A673 (cell line): ENCODE measurements around the gene IFITM5. TPM values are rescaled to one million over a fixed set of nuclear protein-coding genes. Genes with fewer than 3 reads are reported as not detected.

Experiments used
- BruUV-seq: library from RNA; stranded (reverse); fragments of 400-500 nt; replicated peaks from 2 replicates; lab custom pipeline; 2021; lab: Mats Ljungman, UMichigan
- CTCF ChIA-PET: fragments of 300-600 bp; sonication (Branson Sonifier 250); formaldehyde crosslinking; loops from one replicate; lab custom pipeline; 2022; ENCODE audit warnings: antibody characterized with exemption; lab: Charles Lee
- POLR2A ChIA-PET: fragments of 300-600 bp; sonication (Branson Sonifier 250); formaldehyde crosslinking; loops from one replicate; lab custom pipeline; 2022; ENCODE audit warnings: antibody characterized with exemption; ENCODE audit not compliant: low non-redundant PET; lab: Charles Lee
- DNase-seq: peaks from one replicate; pipeline ENCODE4 v3.0.0-alpha.2; 2015; ENCODE audit warnings: low spot score
- H3K27ac ChIP-seq: fragments of 200-600 bp; sonication (generic); 2 replicates; pipeline ENCODE4 v1.5.1; 2016; ENCODE audit warnings: mixed run types, low read depth, mild to moderate bottlenecking, mixed read lengths, antibody characterized with exemption, low read length; ENCODE audit not compliant: poor library complexity, severe bottlenecking
- H3K27me3 ChIP-seq: fragments of 200-600 bp; sonication (generic); replicated peaks from 2 replicates; pipeline ENCODE4 v1.6.1; 2017; ENCODE audit warnings: mixed run types, low read depth, mild to moderate bottlenecking, mixed read lengths, antibody characterized with exemption, low read length; ENCODE audit not compliant: insufficient read depth, poor library complexity
- H3K36me3 ChIP-seq: fragments of 200-600 bp; sonication (generic); 2 replicates; pipeline ENCODE4 v1.6.1; 2016; ENCODE audit warnings: mixed run types, mild to moderate bottlenecking, mixed read lengths, antibody characterized with exemption, low read length; ENCODE audit not compliant: insufficient read depth, poor library complexity, severe bottlenecking
- H3K4me1 ChIP-seq: fragments of 200-600 bp; sonication (generic); 2 replicates; pipeline ENCODE4 v1.6.1; 2017; ENCODE audit warnings: mixed run types, mild to moderate bottlenecking, mixed read lengths, antibody characterized with exemption, low read length; ENCODE audit not compliant: insufficient read depth, poor library complexity, severe bottlenecking
- H3K4me3 ChIP-seq: fragments of 200-600 bp; sonication (generic); 2 replicates; pipeline ENCODE4 v1.5.1; 2016; ENCODE audit warnings: low read depth, mixed run types, mild to moderate bottlenecking, mixed read lengths, low read length; ENCODE audit not compliant: poor library complexity, severe bottlenecking
- H3K9me3 ChIP-seq: fragments of 200-600 bp; sonication (generic); 2 replicates; pipeline ENCODE4 v1.6.1; 2016; ENCODE audit warnings: mixed run types, low read depth, mild to moderate bottlenecking, mixed read lengths, antibody characterized with exemption, low read length; ENCODE audit not compliant: poor library complexity, severe bottlenecking
- CTCF ChIP-seq: fragments of 300-800, 200-600 bp; sonication (generic); conservative IDR thresholded peaks from 2 replicates; pipeline ENCODE4 v1.5.1; 2017; ENCODE audit warnings: low read depth, mild to moderate bottlenecking, antibody characterized with exemption, low read length, moderate library complexity, mixed read lengths
- EZH2 ChIP-seq: fragments of 200-600 bp; sonication (generic); IDR thresholded peaks from 2 replicates; pipeline ENCODE4 v1.6.1; 2017; ENCODE audit warnings: borderline replicate concordance, low read depth, mild to moderate bottlenecking, mixed read lengths, antibody characterized with exemption, low read length; ENCODE audit not compliant: poor library complexity, severe bottlenecking
- intact Hi-C: fragments of 100-400 bp; cut with micrococcal nuclease; formaldehyde crosslinking; loops from one replicate; pipeline ENCODE4 v1.10.0; 2022; ENCODE audit not compliant: unreplicated experiment
- total RNA-seq: library from RNA; stranded (reverse); gene quantifications from 2 replicates; pipeline ENCODE4 v1.2.3, GENCODE V29; 2021

IFITM5 gene
- total RNA-seq, 1 experiment from 2014 or later, result not detected

GRCh38 chr11:284105-285020, 15.0 kb downstream of the IFITM5 start:
- ChIA-PET CTCF (no interaction called here), POLR2A (no interaction called here)

GRCh38 chr11:283405-284104, 15.8 kb downstream of the IFITM5 start:
- no peaks in the 10 kb centered on the region for H3K4me1 ChIP-seq
- no peak overlapping the region for H3K27ac ChIP-seq
- TF ChIP-seq CTCF (no peak), EZH2 (no peak)
- BruUV-seq, result no TSS peak
- CTCF ChIA-PET, result interaction anchor here (0.7 kb wide), 1 partner anchor 29 kb away, joined by 3 read pairs; no protein-coding TSS in a partner anchor
- intact Hi-C loops, result no loop called here
- POLR2A ChIA-PET, result no interaction called here
- peaks cover 42% of the 10 kb centered on the region for H3K27me3 ChIP-seq
- no peaks in the 10 kb centered on the region for H3K9me3 ChIP-seq
- no peaks in the 10 kb centered on the region for H3K36me3 ChIP-seq
- H3K4me3 ChIP-seq, result no peak overlapping the region
- no peak for DNase-seq

More at GRCh38 chr11:284105-285020, 15.0 kb downstream of the IFITM5 start:
- Histone ChIP-seq H3K4me1 (peaks cover under 1% of the 10 kb centered on the region), H3K27ac (no peak overlapping the region), H3K4me3 (no peak overlapping the region), H3K27me3 (peaks cover 34% of the 10 kb centered on the region), H3K36me3 (no peaks in the 10 kb centered on the region), H3K9me3 (no peaks in the 10 kb centered on the region)
- no peak for DNase-seq
- no TSS peak for BruUV-seq
- intact Hi-C loops, result no loop called here
- TF ChIP-seq CTCF, result no peak
- TF ChIP-seq EZH2, result no peak

GRCh38 chr11:282630-283360, 16.5 kb downstream of the IFITM5 start:
- Histone ChIP-seq H3K4me3 (no peak overlapping the region), H3K27ac (no peak overlapping the region), H3K36me3 (no peaks in the 10 kb centered on the region), H3K4me1 (no peaks in the 10 kb centered on the region), H3K9me3 (no peaks in the 10 kb centered on the region), H3K27me3 (peaks cover 43% of the 10 kb centered on the region)
- no TSS peak for BruUV-seq
- no peak for DNase-seq
- intact Hi-C loops, result no loop called here
- TF ChIP-seq EZH2 (no peak), CTCF (no peak)
- POLR2A ChIA-PET, result no interaction called here
- CTCF ChIA-PET, result interaction anchor here (0.7 kb wide), 1 partner anchor 30 kb away, joined by 3 read pairs; no protein-coding TSS in a partner anchor
